HG02840 (cell line): ENCODE measurements around the gene NPC1.

Experiments
- ATAC-seq: cut with Tn5 transposase; IDR thresholded peaks from one replicate; pipeline ENCODE4 v1.9.1; 2021; ENCODE audit warnings: mild to moderate bottlenecking, moderate library complexity, moderate number of reproducible peaks; ENCODE audit not compliant: unreplicated experiment, low FRiP score

The NPC1 gene

GRCh38 chr18:23612434-23613090 is 26.3 kb upstream of the NPC1 start:
- no peak for ATAC-seq

GRCh38 chr18:23609390-23610023 is 23.2 kb upstream of the NPC1 start:
- no peak for ATAC-seq

DNA sequence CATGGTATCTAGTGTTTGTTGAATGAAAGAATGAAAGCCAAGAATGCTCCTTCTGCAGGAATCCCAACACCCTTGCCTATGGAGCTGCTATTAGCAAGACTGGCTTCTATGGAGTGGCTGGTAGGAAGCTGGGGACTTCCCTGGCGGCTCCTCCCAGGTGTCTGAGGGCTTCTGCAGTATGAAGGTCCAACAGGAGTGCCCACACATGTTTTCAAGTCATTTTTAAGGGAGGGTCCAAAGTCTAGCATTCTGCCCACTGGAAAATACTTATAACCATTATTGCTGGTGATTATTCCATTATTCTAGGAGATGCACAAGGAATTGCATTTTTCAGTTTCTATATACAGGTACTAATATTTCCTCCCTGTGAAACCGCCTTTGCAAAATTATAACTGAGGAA is 21.9 kb upstream of the NPC1 start:
- no peak for ATAC-seq

DNA sequence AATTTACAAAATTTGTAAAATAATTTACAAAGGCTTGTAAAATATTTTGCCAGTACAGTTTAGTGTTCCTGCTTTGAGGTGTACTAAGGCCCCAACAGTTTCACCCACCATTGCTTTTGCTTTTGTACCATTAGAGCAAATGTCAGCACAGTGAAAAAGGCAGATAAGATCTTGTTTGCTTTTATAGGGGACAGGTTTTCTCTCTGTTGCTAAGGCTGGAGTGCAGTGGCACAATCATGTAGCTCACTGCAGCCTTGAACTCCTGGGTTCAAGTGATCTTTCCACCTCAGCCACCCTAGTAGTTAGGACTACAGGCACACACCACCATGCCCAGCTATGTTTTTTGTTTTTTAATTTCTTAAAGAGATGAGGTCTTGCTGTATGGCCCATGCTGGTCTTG is 19.6 kb upstream of the NPC1 start:
- ATAC-seq, result no peak

- ATAC-seq, result no peak
Observed at GRCh38 chr18:23599809-23600208, 13.5 kb upstream of the NPC1 start.

- ATAC-seq, result no peak
Observed at GRCh38 chr18:23596183-23596582, 9.9 kb upstream of the NPC1 start.

DNA sequence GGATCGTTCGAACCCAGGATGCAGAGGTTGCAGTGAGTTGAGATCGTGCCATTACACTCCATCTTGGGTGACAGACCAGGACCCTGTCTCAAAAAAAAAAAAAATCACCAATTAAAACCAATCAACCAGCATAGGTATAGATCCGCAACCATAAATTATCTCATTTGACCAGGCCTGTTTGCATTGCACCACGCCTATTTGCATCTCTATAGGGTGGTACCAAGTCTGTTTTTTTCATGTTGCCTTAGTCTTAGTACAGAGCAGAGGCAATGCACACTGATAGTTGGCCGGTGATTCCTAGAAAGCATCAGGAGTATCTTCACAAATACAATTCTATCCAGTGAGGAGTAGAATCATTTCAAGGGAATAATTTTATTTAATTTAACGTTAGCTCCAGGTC is 9.3 kb upstream of the NPC1 start:
- no peak for ATAC-seq

DNA sequence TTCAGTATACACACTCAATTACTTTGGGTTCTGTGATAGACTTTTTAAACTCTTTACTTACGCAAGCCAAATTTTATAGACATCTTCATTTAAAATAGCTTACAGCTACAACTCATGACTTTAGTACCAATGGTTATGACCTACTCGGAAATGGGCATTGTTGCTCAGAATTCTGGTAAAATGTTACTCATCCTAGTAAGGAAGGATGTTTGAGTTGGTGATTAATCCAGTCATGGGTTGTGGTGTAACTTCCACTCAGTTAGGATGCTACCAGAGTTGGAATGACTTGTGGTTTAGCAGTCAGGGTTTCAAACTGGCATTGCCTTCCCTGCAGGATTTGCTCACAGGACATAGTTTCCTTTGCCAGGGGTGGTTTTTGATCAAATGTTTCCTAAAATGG is 7.4 kb upstream of the NPC1 start:
- ATAC-seq, result no peak

DNA sequence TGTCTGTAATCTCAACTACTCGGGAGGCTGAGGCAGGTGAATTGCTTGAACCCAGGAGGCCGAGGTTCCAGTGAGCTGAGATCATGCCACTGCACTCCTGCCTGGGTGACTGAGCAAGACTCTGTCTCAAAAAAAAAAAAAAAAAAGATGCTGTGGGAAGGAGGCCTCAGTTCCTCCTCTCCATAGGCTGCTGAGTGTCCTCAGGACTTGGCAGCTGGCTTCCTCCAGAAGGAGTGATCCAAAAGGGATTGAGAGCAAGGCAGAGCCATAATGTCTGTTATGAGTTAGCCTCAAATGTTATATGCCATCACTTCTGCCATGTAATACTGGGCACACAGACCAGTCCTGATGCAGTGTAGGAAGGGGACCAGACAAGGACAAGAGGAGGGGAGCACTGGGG is 6.6 kb upstream of the NPC1 start:
- ATAC-seq, result no peak

GRCh38 chr18:23591011-23591410 is 4.7 kb upstream of the NPC1 start:
- no peak for ATAC-seq

DNA sequence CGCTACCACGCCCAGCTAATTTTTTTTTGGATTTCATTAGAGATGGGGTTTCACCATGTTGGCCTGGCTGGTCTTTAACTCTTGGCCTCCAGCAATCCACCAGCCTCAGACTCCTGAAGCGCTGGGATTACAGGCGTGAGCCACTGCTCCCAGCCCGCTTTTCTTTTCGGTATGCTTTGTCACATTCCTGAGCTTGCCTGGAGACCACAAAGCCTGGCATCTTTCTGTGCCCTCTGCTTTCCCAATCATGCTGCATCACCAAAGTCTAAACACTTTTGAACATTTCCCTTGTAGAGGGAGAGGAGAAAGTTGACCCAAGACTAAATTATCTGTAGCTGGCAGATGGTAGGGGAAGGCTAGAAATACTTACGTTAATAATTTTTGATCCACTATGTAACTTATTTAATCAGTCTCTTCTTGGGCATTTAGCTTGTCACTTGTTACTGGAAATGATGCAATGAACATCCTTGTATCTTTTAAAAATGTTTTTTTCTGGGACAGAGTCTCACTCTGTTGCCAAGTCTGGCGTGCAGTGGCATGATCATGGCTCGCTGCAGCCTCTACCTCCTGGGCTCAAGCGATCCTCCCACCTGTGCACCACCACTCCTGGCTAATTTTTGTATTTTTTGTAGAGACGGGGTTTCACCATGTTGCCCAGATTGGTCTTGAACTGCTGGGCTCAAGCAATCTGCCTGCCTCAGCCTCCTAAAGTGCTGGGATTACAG is 2.7 kb upstream of the NPC1 start:
- ATAC-seq, result no peak

DNA sequence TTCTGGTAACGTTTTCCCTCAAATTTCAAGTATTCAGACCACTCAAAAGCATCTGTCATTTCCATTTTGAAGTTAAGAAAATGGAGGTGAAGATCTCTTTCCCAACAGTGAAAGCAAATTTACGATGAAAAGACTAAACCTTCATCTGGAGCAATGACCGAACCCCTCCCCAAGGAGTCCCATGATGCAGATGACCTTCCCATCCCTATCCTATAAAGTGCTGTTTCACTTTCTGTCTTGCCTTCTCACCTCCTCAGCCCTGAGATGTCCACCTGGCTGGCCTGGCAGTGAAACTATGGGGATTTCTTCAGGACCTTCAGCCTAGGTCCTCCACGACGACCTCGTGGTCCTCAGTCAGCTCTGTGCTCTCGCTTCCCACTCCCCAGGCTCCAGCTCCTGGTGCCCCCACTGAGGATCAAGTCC is 925 bp upstream of the NPC1 start:
- no peak for ATAC-seq

- no peak for ATAC-seq
Observed at GRCh38 chr18:23585897-23586248, 433 bp downstream of the NPC1 start.

DNA sequence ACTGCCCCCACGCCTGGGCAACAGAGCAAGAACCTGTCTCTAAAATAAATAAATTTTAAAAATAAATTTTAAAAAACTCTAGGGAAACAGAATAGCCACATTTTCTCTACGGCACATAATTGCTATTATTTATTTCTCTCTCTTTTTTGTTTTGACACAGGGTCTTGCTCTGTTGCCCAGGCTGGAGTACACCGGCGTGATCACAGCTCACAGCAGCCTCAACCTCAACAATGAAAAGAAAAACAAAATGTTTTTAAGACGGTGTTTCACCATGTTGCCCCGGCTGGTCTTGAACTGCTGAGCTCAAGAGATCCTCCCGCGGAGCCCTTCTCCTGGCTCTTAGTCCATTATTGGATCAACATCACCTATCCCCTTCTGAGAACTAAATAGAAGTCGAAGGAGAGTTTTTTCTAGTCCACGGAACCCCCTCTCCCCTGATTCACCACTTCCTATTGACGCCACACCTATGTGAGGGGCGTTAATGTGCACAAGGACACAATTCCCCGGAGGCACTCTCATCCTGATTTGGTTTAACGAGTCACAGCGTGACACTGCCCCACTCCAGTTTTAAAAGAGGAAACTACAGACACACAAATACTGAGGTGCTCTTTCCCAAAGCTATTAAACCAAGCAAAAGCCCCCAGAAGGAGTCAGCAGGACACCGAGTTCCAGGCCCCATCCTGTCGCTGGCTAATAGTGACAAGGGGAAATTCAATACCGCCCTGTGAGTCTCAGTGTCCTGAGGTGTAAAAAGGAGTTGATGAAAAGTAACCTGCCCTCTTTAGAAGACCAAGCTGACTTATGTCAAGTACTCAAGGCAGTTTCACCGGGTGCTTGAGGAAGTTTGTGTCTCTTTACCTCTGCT is 1.1 kb downstream of the NPC1 start:
- ATAC-seq, result no peak

DNA sequence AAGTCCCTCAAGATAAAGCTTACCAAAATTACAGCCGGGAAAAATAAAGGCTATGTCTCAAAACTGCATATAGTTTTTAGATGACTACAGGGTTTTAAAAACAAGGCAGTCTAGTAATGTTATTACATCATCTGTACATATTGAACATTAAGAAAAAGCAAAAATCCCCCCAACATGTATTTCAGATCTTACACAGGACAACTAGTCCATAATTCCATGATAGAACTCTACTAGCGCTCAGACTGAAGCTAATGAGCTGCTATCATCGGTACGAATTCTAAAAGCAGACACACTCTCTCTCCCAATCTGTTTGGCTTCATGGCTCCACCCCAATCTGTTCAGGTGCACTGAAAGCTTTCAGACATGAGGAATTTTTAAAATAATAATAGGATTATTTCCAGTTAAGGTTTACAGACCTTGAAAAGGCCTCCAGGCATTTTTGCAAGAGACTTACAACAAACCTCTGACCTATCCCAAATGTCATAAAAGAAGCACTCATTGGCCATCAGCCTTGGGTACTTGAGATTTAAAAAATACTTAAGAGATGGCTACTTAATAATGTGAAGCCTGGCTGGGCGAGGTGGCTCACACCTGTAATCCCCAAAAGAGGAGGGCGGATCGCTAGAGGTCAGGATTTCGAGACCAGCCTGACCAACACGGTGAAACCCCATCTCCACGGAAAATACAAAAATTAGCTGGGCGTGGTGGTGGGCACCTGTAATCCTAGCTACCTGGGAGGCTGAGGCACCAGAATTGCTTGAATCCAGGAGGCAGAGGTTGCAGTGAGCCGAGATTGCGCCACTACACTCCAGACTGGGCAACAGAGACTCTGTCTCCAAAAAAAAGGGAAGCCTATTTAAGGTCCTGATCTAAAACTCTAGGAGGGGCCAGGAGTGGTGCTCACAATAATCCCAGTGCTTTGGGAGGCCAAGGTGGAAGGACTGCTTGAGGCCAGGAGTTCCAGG is 2.0 kb downstream of the NPC1 start:
- no peak for ATAC-seq

DNA sequence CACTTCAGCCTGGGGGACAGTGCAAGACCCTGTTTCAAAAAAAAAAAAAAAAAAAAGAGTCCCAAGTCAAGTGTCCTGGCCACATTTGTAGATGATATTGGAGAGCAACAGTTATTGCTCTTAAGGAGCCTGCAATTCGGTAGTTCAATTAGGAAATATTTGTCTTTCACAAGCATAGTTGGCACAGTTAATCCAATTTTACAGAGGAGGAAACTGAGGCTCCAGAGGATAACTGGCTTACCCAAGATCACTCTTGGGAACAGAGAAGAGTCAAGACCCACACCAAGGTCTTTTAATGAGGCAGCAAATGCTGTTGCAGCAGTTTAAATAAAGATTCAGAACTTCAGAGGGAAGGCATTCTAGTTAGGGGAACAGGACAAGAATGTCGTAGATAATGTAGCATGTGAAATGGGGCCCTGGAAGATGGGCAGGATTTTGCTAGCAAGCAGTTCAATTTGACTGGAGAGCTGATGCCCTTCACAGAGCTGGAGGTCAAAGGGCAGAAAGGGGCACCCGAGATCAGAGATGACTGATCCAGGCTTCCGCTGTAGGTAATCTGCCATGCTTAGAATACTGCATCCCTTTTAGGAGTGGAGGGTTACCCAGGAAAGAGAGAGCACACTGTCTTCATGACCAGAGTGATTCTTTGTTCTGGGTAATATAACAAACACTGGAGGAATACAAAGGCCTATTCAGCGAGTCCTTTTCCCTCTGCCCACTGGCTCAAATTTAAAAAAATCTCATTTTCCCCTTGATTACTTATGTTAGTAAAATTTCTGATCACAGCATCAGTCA is 3.0 kb downstream of the NPC1 start:
- ATAC-seq, result no peak

- no peak for ATAC-seq
Observed at GRCh38 chr18:23580677-23581367, 5.5 kb downstream of the NPC1 start.

DNA sequence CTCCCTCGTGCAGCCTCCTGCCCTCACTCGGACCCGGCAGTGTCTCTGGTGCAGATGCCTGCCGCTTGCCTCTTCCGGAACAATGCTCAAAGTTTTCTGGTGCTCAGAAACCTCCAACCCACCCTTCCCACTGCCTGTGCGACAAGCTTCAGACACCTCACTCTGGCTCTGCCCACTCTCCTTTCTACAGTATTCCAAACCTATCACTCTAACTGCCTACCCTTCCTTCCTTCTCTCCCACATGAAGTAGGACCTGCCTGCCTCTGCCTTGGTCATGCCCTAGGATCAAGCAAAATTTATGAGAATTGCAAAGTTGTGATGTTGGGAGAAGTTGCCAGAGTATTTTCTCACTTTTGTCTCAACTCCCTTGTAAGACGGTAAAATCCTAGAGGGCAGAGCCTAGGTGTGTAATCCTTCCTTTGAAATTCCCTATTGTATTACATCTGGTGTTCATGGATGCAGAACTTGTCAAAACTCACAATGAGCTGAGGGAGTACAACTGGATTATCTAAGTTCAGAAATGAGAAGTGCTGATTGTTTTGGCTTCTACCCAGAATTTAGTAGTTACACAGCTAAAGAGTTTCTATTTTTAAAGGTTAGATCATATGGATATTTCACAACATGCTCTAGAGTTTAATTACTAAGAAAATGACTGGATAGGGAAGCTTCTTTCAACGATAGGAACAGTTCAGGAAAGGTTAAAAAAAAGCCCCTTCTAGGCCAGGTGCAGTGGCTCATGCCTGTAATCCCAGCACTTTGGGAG is 7.2 kb downstream of the NPC1 start:
- no peak for ATAC-seq
